Muscle of back (tissue), 11 donors: Measurements from ENCODE around the gene CGREF1. TPM values are rescaled to one million over a fixed set of nuclear protein-coding genes. Genes with fewer than 3 reads are reported as not detected.

ENCODE experiments used
- DNase-seq, 3 donors: peaks; one replicate each; pipeline versions ENCODE4 v3.0.0 to v3.0.0-alpha.2; 2013
- polyA plus RNA-seq, 10 donors: library from polyadenylated mRNA; unstranded; fragments of 120-200 nt; gene quantifications; one replicate each; pipeline ENCODE4 v1.2.1, GENCODE V29; 2013; ENCODE audit not compliant: insufficient read length in 10 of 10

The CGREF1 gene
- polyA plus RNA-seq, 10 donors: 1.3 to 5.6 (median 3.2) TPM

DNA sequence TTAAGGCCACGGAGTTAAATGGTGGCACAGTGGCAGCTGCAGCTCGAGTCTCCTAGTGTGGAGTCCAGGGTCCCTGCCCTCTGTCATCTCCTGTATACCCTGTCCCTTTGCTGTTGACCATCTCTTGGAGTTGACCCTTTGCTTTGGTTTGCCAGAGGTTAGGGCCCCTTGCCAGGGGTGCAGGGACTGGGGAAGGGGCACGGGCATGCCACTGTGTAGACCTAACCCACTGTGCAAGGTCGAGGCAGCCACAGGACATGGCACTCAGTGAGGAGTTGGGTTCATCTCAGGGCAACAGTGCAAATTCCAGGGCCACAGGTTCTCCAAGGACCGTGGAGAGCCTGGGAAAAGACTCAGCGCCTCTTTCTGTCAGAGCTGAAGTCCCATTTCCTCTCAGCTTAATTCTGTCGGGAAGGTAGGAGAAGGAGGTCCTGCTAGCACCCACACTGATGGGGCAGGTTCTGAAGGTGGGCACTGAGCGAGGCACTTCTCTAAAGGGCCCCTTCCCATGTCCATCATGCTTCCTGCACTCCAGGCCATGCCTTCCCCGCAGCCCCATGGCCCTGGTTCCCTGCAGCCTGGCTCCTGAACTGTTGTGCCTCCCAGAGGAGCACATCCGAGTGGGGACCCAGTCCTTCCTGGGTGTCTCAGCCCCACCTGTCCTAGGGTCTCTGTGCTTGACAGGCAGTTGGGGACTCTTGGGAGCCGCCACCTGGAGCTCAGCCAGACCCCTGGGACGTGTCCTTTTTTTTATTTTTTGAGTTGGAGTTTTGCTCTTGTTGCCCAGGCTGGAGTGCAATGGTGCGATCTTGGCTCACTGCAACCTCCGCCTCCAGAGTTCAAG is 29.6 kb downstream of the CGREF1 start:
- DNase-seq: no peak

DNA sequence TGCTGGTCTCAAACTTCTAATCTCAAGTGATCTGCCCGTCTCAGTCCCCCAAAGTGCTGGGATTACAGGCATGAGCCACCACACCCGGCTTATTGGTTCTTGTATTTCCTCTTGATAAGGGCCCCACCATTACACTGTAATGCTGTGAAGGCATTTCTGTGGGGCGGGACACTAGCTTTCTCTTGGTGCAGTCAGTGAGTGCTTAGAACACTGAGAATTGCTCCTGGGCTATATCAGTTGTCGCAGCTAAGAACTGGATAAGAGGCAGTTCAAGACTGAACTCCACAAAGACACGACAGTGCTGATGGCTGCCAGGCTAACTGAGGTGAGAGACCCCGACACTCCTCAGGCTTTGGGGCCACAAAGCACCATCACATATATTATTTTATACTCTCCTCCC is 30.3 kb downstream of the CGREF1 start:
- no peak for DNase-seq

DNA sequence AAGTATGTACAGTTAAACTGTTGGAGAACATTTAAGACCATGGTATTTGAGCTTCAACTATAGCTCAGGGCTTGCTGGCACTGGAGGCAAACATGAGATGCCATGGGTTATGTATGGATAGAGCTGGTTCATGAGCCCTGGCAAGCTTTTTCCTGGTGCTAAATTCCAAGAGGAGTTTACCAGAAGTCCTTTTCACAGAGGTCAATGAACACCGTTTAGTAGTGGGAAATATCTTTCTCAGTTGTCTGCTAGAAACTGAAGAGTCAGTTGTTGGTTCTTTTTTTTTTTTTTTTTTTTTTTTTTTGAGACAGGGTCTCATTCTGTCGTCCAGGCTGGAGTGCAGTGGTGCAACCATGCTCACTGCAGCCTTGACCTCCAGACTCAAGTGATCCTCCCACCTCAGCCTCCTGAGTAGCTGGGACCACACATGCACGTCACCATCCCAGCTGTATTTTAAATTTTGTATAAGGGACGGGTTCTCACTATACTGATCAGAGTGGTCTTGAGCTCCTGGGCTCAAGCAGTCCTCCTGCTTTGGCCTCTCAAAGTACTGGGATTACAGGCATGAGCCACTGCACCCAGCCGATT is 31.0 kb downstream of the CGREF1 start:
- DNase-seq: no peak

DNA sequence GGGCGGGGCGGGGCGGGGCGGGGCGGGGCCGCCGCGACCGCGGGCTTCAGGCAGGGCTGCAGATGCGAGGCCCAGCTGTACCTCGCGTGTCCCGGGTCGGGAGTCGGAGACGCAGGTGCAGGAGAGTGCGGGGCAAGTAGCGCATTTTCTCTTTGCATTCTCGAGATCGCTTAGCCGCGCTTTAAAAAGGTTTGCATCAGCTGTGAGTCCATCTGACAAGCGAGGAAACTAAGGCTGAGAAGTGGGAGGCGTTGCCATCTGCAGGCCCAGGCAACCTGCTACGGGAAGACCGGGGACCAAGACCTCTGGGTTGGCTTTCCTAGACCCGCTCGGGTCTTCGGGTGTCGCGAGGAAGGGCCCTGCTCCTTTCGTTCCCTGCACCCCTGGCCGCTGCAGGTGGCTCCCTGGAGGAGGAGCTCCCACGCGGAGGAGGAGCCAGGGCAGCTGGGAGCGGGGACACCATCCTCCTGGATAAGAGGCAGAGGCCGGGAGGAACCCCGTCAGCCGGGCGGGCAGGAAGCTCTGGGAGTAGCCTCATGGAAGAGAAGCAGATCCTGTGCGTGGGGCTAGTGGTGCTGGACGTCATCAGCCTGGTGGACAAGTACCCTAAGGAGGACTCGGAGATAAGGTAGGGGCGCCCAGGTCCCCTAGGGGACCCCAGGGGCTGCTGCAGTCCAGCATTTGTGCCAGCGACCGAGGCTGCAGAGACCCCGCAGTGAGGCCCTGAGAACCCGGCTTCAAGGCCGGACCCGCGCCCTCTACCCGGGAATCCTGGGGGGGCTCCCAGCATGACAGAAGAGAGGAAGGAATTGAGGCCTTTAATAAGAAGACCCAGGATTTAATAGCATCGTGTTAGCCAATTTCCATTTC is 32.0 kb downstream of the CGREF1 start, which contains the start of gene KHK:
Gene KHK (plus strand): TSS at position 49 of the 870 bp plus-strand sequence. CDS start 488 bp downstream, at position 537.
- DNase-seq: no peak

DNA sequence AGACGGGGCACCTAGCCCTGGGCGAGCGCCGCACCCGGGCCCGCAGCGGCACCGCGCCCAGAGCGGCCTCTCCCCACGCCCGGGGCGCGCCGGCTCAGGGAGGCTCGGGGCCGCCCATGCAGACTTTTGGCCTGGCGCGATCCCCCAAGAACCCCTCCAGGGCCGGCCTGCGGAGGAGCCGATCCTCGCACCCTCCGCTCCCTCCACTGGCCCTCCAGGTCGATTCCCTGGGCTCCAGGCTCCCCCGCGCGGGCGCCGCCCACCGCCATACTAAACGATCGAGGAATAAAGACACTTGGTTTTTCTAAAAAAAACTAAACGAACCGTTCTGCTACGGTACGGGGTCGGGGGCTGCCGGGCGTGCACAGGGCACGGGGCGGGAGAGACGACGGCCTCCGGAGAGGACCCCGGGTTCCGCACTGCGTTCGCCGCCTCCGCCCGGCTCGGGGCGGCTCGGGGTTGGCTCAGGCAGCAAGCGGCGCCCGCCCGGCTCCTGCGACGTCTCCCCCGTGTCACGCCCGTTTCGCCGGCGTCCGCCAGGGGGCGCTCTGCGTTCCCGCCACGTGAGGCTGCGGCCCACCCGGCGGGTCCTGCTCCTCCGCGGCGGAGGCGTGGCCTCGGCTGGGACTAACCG is 32.7 kb downstream of the CGREF1 start:
- peak; percentile 94 to 97 (median 96) for DNase-seq

DNA sequence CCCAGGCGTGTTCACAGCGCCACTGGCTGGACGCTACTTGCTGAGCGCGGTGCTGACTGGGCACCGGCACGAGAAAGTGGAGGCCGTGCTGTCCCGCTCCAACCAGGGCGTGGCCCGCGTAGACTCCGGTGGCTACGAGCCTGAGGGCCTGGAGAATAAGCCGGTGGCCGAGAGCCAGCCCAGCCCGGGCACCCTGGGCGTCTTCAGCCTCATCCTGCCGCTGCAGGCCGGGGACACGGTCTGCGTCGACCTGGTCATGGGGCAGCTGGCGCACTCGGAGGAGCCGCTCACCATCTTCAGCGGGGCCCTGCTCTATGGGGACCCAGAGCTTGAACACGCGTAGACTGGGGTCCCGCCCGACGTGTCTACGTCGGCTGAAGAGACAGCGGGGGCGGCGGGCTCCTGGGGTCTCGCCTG is 33.2 kb downstream of the CGREF1 start:
- DNase-seq: peak in 2 of 3 donors; percentile 55 to 85

DNA sequence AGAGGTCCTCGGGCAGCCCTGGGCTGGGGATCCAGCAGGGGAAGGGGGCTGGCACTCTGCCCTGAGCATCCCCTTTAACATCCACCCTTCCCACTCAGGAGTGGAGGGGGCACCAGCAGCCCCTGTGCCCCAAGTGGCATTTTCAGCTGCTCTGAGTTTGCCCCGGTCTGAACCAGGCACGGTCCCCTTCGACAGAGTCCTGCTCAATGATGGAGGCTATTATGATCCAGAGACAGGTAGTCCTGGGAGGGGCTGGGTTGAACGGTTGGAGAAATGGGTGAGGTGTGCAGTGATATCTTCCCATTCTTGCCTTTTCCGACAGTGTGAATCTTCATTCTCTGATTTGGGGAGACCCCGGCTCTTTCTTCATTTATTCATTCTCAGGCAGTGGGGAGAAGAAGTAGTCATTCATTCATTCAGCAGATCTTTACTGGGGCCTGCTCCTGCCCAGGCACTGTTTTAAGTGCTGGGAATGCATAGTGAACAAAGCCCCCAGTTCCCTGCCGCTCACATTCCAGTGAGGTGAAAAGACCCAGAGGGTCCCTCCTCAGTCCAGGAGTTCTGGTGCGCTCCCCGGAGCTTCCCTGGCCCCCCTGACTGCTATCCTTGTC is 33.8 kb downstream of the CGREF1 start:
- no peak for DNase-seq

DNA sequence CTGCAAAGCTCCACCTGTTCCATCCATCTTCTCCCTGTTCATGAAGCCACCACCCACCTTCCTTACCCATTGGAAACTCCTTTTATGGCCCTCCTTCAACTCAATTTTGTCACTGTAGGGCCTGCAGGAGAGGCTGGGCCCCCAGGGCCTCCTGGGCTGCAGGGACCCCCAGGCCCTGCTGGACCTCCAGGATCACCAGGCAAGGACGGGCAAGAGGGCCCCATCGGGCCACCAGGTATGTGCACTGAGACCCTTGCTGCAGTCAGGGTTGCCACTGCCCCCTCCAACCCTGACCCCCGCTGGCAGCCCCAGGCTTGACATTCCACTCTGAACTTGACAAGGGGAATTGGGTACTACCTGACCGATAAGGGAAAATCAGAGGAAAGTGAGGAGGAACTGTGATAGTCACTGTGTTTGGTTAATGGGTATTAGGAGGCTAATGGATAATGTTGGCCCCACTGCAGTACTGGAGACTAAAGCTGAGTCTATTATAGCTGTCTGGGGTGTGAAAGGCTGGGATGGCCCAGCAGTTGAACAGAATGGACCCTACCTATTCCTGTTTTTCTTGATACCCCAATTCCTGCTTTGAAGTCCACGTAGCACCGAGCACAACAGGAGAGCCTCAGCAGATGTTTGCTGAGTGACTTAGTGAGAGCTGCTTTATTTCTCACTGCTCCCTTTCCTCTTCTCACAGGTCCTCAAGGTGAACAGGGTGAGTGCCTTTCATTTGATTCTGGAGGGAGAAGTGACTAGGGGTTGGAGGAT is 34.4 kb downstream of the CGREF1 start:
- no peak for DNase-seq

DNA sequence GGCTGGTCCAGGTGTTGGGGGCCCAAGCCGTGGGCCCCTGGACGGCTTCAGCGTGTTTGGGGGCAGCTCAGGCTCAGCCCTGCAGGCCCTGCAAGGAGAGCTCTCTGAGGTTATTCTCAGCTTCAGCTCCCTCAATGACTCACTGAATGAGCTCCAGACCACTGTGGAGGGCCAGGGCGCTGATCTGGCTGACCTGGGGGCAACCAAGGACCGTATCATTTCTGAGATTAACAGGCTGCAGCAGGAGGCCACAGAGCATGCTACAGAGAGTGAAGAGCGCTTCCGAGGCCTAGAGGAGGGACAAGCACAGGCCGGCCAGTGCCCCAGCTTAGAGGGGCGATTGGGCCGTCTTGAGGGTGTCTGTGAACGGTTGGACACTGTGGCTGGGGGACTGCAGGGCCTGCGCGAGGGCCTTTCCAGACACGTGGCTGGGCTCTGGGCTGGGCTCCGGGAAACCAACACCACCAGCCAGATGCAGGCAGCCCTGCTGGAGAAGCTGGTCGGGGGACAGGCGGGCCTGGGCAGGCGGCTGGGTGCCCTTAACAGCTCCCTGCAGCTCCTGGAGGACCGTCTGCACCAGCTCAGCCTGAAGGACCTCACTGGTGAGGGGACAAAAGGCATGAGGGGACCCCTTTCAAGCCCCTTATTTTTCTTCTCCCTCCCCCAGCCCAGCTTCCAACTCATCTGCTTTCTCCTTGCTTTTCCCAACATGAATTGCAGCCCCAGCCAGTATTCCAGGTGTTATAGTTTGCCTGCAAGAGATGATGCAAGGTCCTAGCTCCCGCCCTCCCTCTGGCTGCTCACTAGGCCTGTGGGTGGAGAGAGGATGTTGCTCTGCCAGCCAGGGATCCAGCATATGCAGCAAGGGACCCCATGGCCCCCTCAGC is 35.3 kb downstream of the CGREF1 start:
- DNase-seq: no peak

DNA sequence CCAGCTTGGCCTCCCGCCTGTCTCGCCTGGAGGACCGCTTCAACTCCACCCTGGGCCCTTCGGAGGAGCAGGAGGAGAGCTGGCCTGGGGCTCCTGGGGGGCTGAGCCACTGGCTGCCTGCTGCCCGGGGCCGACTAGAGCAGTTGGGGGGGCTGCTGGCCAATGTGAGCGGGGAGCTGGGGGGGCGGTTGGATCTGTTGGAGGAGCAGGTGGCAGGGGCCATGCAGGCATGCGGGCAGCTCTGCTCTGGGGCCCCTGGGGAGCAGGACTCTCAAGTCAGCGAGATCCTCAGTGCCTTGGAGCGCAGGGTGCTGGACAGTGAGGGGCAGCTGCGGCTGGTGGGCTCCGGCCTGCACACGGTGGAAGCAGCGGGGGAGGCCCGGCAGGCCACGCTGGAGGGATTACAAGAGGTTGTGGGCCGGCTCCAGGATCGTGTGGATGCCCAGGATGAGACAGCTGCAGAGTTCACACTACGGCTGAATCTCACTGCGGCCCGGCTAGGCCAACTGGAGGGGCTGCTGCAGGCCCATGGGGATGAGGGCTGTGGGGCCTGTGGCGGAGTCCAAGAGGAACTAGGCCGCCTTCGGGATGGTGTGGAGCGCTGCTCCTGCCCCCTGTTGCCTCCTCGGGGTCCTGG is 36.0 kb downstream of the CGREF1 start:
- DNase-seq: peak in 1 of 3 donors; percentile 45

DNA sequence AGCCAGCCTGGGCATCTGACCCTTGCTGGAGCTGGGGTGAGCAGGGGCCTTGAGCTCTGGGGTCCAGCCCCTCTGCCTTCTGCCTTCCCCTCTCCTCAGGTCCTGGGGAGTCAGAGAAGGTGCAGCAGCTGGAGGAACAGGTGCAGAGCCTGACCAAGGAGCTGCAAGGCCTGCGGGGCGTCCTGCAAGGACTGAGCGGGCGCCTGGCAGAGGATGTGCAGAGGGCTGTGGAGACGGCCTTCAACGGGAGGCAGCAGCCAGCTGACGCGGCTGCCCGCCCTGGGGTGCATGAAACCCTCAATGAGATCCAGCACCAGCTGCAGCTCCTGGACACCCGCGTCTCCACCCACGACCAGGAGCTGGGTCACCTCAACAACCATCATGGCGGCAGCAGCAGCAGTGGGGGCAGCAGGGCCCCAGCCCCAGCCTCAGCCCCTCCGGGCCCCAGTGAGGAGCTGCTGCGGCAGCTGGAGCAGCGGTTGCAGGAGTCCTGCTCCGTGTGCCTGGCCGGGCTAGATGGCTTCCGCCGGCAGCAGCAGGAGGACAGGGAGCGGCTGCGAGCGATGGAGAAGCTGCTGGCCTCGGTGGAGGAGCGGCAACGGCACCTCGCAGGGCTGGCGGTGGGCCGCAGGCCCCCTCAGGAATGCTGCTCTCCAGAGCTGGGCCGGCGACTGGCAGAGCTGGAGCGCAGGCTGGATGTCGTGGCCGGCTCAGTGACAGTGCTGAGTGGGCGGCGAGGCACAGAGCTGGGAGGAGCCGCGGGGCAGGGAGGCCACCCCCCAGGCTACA is 36.8 kb downstream of the CGREF1 start:
- DNase-seq: no peak

DNA sequence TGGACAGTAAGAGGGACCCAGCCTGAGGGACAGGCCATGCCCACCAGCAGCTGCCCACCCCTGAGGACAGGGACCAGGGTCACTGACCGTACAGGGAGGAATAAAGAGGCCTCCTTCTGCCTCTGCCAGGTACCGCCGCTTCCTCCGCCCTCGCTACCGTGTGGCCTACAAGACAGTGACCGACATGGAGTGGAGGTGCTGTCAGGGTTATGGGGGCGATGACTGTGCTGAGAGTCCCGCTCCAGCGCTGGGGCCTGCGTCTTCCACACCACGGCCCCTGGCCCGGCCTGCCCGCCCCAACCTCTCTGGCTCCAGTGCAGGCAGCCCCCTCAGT is 38.4 kb downstream of the CGREF1 start:
- DNase-seq: no peak

DNA sequence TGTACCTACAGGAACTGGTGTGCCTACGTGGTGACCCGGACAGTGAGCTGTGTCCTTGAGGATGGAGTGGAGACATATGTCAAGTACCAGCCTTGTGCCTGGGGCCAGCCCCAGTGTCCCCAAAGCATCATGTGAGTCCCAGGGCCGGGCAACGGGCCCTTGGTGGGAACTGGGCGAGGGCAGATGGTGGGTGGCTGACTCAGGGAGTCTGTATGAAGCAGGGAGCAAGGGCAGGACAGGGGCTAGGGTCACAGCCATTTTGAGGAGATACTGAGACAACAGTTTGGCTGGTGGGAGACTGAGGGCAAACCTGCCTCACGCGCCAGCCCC is 38.8 kb downstream of the CGREF1 start:
- no peak for DNase-seq

DNA sequence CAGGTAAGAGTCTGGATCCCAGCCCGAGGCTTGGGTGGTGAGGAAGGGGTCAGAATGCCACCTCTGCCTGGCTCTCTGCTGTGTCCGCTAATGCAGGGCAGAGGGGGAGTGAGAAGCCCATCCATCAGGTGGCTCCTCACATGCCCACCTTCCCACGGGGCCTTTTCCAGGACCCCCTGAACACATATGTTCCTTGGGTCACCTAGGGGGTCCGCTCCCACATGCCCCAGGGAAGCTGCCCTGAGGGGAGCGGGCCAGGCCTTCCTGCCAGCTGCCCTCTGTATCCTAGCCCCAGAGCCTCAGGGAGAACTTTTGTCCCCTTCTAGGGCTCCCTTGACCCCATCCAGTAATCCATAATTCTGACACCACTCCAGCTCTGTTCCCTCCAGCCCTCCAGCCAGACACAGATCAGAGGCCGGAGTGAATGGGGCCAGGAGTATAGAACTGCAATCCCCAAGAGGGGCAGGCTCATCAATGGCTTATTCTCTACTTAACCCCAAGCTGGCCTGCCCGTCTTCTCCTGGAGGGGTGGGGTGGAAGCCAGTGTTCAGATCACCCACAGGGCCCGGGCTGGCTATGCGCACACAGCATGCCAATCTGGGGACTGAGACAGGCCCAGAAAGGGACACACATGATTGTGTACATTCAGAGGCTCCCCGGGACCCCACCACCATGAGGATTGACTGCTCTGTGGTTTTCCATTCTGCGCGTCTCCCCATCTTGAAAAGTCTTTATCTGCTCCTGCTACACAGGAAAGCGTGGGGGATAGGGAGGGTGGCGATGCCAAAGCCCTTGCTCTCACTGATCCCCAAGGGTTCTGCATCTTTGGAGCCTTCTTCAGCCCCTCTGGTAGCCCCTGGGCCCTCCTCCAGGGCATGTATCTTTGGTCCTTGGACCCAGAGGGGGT is 39.4 kb downstream of the CGREF1 start:
- DNase-seq: peak in 1 of 3 donors; percentile 50

DNA sequence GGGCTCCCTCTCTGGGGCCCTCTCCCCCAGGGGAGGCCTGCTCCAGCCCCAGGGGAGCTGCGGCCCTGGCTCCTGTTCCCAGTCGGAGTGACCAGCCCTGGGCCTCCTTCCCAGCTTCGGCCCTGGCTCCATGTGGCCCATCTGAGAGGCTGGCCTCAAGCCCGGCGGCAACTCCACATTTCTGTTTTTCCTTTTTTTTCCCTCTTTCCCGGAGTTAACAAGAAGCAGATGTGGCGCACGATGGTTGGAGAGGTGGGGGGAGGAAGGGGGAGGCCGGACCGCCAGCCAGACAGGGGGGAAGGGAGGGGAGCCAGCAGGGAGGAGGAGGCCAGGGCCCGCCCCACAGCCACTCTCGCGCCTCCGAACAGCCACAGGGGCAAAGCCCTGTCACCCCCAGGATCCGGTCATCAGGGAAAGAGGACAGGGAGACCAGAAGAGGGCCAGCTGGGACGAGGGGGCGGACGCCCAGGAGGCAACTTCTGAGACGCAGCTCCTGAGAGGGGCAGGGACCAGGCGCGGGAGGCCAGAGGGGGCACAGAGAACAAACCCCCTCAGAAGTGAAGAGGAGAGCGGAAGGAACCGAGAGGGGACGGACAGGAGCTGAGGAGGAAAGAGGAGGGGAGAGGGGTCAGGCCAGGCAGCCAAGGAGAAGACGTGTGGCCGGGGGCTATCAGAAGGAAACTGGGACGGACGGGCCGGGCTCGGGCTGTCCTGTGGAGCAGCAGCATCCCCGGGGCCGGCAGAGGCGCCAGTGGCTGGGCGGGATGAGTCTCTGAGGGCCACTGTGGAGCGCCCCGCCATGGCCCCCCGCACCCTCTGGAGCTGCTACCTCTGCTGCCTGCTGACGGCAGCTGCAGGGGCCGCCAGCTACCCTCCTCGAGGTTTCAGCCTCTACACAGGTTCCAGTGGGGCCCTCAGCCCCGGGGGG is 40.4 kb downstream of the CGREF1 start, which contains the start of gene EMILIN1:
Gene EMILIN1 (plus strand): TSS at position 349 of the 928 bp plus-strand sequence. CDS start 451 bp downstream, at position 800.
- peak; percentile 94 to 97 (median 94) for DNase-seq

DNA sequence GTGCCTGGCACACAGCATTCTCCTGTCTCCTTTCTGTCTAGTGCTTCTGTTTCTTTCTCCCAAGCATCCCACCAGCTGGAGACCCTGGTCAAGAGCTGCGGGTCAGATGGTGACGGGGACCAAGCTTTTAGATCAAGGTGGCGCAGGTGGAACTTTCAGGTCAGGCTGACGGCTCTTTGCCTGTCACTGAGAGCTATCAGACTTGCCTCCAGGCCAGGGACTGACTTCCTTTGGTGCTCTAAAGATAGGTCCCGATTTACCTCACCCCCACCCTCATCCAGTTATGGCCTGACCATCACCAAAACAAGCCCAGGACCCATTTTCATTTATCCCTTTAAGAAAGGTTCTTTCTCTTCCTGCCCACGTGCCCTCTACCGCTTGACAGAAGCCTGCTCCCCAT is 41.7 kb downstream of the CGREF1 start:
- no peak for DNase-seq
